Measurements from ENCODE around the gene ARHGEF11. TPM values are rescaled to one million over a fixed set of nuclear protein-coding genes. Genes with fewer than 3 reads are reported as not detected.

The ARHGEF11 gene
- total and polyA plus RNA-seq, 8 donors, result 9.1 to 21.0 (median 12.3) TPM

GRCh38 chr1:156949127-156949526 lies 96.4 kb downstream of the ARHGEF11 start:
- FAIRE-seq, result no peak
- DNase-seq, result no peak
- WGBS, 2 donors, result 94 to 98% methylated on average over 5 of the region's 5 CpGs
- Histone ChIP-seq H3K4me1 (no peaks in the 10 kb centered on the region), H3K36me3 (peaks cover 0 to 48% (median 3%) of the 10 kb centered on the region in 3 donors), H3K4me3 (no peak overlapping the region), H3K9me3 (no peaks in the 10 kb centered on the region), H3K27ac (no peak overlapping the region), H3K27me3 (no peaks in the 10 kb centered on the region)
- no peak for TF ChIP-seq CTCF (IDR thresholded peaks at IDR 0.05)
- ATAC-seq, result no peak
- intact Hi-C loops (cut with DNase I), result no loop called here

DNA sequence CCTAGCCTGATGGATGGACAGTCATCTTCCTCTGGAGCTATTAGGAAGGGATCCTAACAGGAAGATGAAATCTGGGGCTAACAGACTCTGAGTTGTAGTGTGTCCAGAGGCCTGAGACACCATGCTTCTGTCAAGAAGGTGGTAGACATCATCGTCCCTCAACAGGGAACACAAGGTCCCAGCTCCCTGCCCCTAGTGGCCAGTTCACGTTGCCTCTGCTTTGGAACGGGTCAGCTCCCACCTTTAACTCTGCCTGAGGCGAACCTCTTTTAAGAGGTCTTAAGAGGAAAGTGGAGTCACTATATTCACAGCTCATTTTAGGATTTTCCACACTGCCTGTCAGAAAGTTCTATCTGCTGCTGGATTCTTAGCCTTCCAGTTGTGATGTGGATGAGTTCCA lies 96.8 kb downstream of the ARHGEF11 start:
- Histone ChIP-seq H3K36me3 (peaks cover 0 to 52% (median 3%) of the 10 kb centered on the region in 3 donors), H3K27me3 (no peaks in the 10 kb centered on the region), H3K9me3 (no peaks in the 10 kb centered on the region), H3K4me3 (no peak overlapping the region), H3K27ac (no peak overlapping the region), H3K4me1 (no peaks in the 10 kb centered on the region)
- intact Hi-C loops (cut with DNase I), result no loop called here
- FAIRE-seq (no peak), ATAC-seq (no peak), DNase-seq (no peak)
- 78 to 82% methylated on average over 4 of the region's 4 CpGs for WGBS, 2 donors
- no peak for TF ChIP-seq CTCF (IDR thresholded peaks at IDR 0.05)

GRCh38 chr1:156947818-156948525 lies 97.6 kb downstream of the ARHGEF11 start:
- no peaks in the 10 kb centered on the region for H3K27me3 ChIP-seq
- H3K4me1 ChIP-seq, result no peaks in the 10 kb centered on the region
- no peak overlapping the region for H3K4me3 ChIP-seq
- DNase-seq, result no peak
- peaks cover 0 to 59% (median 3%) of the 10 kb centered on the region in 3 donors for H3K36me3 ChIP-seq
- intact Hi-C loops (cut with DNase I), result no loop called here
- TF ChIP-seq CTCF (IDR thresholded peaks at IDR 0.05), result no peak
- FAIRE-seq, result no peak
- no peaks in the 10 kb centered on the region for H3K9me3 ChIP-seq
- 95 to 96% methylated on average over 17 of the region's 17 CpGs for WGBS, 2 donors
- no peak for ATAC-seq
- no peak overlapping the region for H3K27ac ChIP-seq

- no peak overlapping the region for H3K4me3 ChIP-seq
- WGBS, 2 donors, result 92 to 97% methylated on average over 8 to 9 of the region's 9 CpGs
- no peaks in the 10 kb centered on the region for H3K4me1 ChIP-seq
- no peak for FAIRE-seq
- no peak overlapping the region for H3K27ac ChIP-seq
- TF ChIP-seq CTCF (IDR thresholded peaks at IDR 0.05), result no peak
- peaks cover 0 to 59% (median 8%) of the 10 kb centered on the region in 3 donors for H3K36me3 ChIP-seq
- intact Hi-C loops (cut with DNase I), result no loop called here
- no peaks in the 10 kb centered on the region for H3K27me3 ChIP-seq
- ATAC-seq, result no peak
- H3K9me3 ChIP-seq, result no peaks in the 10 kb centered on the region
- no peak for DNase-seq
These were observed 98.4 kb downstream of the ARHGEF11 start for GRCh38 chr1:156947127-156947526.

- no peak for TF ChIP-seq CTCF (IDR thresholded peaks at IDR 0.05)
- Histone ChIP-seq H3K27ac (no peak overlapping the region), H3K9me3 (no peaks in the 10 kb centered on the region), H3K4me1 (no peaks in the 10 kb centered on the region), H3K27me3 (no peaks in the 10 kb centered on the region), H3K36me3 (peaks cover 0 to 69% (median 12%) of the 10 kb centered on the region in 3 donors), H3K4me3 (no peak overlapping the region)
- WGBS, 2 donors, result 87% methylated on average over 11 of the region's 11 CpGs
- FAIRE-seq (no peak), ATAC-seq (no peak), DNase-seq (no peak)
- intact Hi-C loops (cut with DNase I), result no loop called here
These were observed 99.5 kb downstream of the ARHGEF11 start for GRCh38 chr1:156945881-156946661.

All from pancreas (tissue), 10 donors.